Progenitor cell of endocrine pancreas (in vitro differentiated cells): Measurements from ENCODE around the gene GCN1. TPM values are rescaled to one million over a fixed set of nuclear protein-coding genes. Genes with fewer than 3 reads are reported as not detected.
"Not testable (repeated sequence)": the region's sequence is repeated elsewhere in the genome, so short reads cannot be mapped to it uniquely, and the experiment has no call there.

ENCODE experiments used
- DNase-seq: peaks from one replicate; pipeline ENCODE4 v3.0.0; 2021; ENCODE audit warnings: low spot score; ENCODE audit not compliant: unreplicated experiment
- H3K27ac Mint-ChIP-seq: 2 replicates; pipeline ENCODE4 v1.8.0; 2021; ENCODE audit warnings: mild to moderate bottlenecking, moderate library complexity, mixed read lengths
- H3K27me3 Mint-ChIP-seq: 2 replicates; pipeline ENCODE4 v1.8.0; 2021; ENCODE audit warnings: mixed read lengths
- H3K36me3 Mint-ChIP-seq: 2 replicates; pipeline ENCODE4 v1.8.0; 2022; ENCODE audit warnings: mixed read lengths; ENCODE audit not compliant: insufficient read depth
- H3K4me1 Mint-ChIP-seq: 2 replicates; pipeline ENCODE4 v1.8.0; 2021; ENCODE audit warnings: low read depth, mixed read lengths
- H3K4me3 Mint-ChIP-seq: 2 replicates; pipeline ENCODE4 v1.8.0; 2021; ENCODE audit warnings: low read depth, mild to moderate bottlenecking, moderate library complexity, mixed read lengths
- H3K9me3 Mint-ChIP-seq: 2 replicates; pipeline ENCODE4 v1.8.0; 2021; ENCODE audit warnings: low read depth, mixed read lengths
- total RNA-seq: library from RNA; stranded (reverse); gene quantifications from 2 replicates; pipeline ENCODE4 v1.2.1, GENCODE V29; 2021
- TF ChIP-seq, protein P1 (sequence below): fragments of 200-600 bp; sonication (generic); IDR thresholded peaks from one replicate; pipeline ENCODE4 v1.5.0; 2021; ENCODE audit warnings: antibody characterized with exemption, mild to moderate bottlenecking; ENCODE audit not compliant: unreplicated experiment

GCN1 gene
- total RNA-seq, 1 donor from 2014 or later, result 117 TPM

GRCh38 chr12:120237360-120238171, 43.1 kb upstream of the GCN1 start:
- Mint-ChIP-seq H3K9me3 (no peaks in the 10 kb centered on the region), H3K4me3 (no peak overlapping the region), H3K36me3 (no peaks in the 10 kb centered on the region), H3K27ac (no peak overlapping the region), H3K4me1 (peaks cover 35% of the 10 kb centered on the region), H3K27me3 (no peaks in the 10 kb centered on the region)
- TF ChIP-seq, protein P1, sequence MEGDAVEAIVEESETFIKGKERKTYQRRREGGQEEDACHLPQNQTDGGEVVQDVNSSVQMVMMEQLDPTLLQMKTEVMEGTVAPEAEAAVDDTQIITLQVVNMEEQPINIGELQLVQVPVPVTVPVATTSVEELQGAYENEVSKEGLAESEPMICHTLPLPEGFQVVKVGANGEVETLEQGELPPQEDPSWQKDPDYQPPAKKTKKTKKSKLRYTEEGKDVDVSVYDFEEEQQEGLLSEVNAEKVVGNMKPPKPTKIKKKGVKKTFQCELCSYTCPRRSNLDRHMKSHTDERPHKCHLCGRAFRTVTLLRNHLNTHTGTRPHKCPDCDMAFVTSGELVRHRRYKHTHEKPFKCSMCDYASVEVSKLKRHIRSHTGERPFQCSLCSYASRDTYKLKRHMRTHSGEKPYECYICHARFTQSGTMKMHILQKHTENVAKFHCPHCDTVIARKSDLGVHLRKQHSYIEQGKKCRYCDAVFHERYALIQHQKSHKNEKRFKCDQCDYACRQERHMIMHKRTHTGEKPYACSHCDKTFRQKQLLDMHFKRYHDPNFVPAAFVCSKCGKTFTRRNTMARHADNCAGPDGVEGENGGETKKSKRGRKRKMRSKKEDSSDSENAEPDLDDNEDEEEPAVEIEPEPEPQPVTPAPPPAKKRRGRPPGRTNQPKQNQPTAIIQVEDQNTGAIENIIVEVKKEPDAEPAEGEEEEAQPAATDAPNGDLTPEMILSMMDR, result no peak
- no peak for DNase-seq

- not testable (repeated sequence) for H3K27ac Mint-ChIP-seq, H3K4me3 Mint-ChIP-seq, H3K9me3 Mint-ChIP-seq, H3K27me3 Mint-ChIP-seq, DNase-seq, H3K36me3 Mint-ChIP-seq
- peaks cover 42% of the 10 kb centered on the region for H3K4me1 Mint-ChIP-seq
These were observed 42.3 kb upstream of the GCN1 start for GRCh38 chr12:120236809-120237208.

- H3K4me1 Mint-ChIP-seq, result peaks cover 50% of the 10 kb centered on the region
- peak overlapping the region; percentile 62 for H3K27ac Mint-ChIP-seq
- H3K36me3 Mint-ChIP-seq, result no peaks in the 10 kb centered on the region
- no peak for DNase-seq
- TF ChIP-seq, protein P1, result peak; percentile 51
- H3K4me3 Mint-ChIP-seq, result no peak overlapping the region
- H3K27me3 Mint-ChIP-seq, result no peaks in the 10 kb centered on the region
- H3K9me3 Mint-ChIP-seq, result no peaks in the 10 kb centered on the region
These were observed 41.1 kb upstream of the GCN1 start for GRCh38 chr12:120235369-120236323.

DNA sequence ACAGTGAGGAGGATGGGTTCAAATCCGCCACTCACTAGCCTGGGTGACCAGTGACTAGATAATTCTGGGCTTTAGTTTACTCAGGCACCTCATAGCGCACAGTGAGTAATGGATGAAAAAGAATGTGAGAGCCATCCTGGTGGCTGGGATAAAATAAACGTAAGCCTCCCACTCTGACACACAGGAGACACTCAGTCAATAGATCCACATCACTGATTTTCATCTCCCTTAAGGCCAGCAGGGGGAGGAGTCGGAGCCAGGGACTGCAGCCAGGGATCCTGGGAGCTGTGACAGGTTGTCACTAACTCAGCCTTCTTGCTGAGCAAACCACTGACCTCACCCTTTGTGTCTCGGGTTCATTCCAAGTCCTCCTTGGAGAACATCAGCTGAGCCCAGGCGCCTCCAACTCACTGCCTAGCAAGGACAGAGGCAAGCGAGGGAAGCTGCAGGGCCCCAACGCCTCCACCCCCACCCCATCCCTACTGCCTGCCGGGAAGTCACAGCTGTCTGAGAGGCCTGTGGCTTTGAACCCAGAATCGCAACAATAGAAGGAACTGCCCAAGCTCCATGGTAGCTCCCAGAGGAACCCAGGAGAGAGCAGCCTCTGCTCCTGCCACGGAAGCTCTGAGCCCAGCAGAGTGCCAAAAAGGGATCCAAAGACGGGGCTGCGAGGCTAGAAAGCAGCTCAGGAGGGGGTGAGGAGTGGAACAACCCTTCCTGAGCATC, 40.3 kb upstream of the GCN1 start:
- no peak for DNase-seq
- peaks cover 58% of the 10 kb centered on the region for H3K4me1 Mint-ChIP-seq
- peak overlapping the region; percentile 88 for H3K27ac Mint-ChIP-seq
- H3K36me3 Mint-ChIP-seq, result no peaks in the 10 kb centered on the region
- no peaks in the 10 kb centered on the region for H3K9me3 Mint-ChIP-seq
- no peaks in the 10 kb centered on the region for H3K27me3 Mint-ChIP-seq
- TF ChIP-seq, protein P1, result peak; percentile 37
- H3K4me3 Mint-ChIP-seq, result no peak overlapping the region

DNA sequence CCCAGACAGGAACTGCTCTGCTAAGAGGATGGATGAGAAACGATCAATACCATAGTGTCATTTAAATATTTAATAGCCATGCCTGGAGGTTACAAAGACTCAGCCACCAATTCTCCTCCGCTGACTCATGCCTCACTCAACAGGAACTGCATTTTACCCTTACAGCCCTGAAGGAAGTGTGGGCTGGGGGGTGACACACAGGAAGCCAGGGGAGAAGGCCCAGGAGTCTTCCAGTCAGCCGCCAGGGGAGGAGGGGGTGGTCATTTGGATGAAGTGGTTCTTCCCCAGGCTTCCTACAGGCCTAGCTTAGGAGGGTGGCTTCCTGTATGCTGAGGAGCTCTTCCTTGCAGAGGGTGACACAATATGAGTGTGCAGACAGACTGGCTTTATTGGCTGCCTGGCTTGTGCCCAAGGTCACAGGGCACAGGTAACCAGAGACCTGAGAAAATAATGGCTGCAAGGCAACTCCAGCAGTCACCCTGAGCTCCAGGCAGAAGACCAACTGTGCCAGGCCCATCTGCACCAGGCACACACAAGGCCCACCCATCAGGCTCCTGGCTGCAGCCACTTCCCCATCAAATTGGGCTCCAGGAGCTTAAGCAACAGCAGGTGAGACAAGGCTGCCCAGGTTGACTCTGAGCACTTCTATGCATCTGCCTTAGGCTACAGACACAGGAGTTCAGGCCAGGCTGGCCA, 36.9 kb upstream of the GCN1 start:
- Mint-ChIP-seq H3K9me3 (no peaks in the 10 kb centered on the region), H3K36me3 (no peaks in the 10 kb centered on the region), H3K4me1 (peaks cover 90% of the 10 kb centered on the region), H3K4me3 (peak overlapping the region; percentile 40), H3K27ac (peak overlapping the region; percentile 98), H3K27me3 (no peaks in the 10 kb centered on the region)
- no peak for DNase-seq
- TF ChIP-seq, protein P1, result no peak
